GM23338 (cell line): ENCODE measurements around the gene TNNT3. TPM values are rescaled to one million over a fixed set of nuclear protein-coding genes. Genes with fewer than 3 reads are reported as not detected.

Source experiments
- ATAC-seq: fragments of 200-7000 bp; cut with Tn5 transposase; 3 replicates; pipeline ENCODE4 v1.9.1; 2020
- DNase-seq: peaks from one replicate; pipeline ENCODE4 v3.0.0-alpha.2; 2015; ENCODE audit warnings: low spot score
- H2AFZ ChIP-seq: fragments of 200-600 bp; sonication (generic); 2 replicates; pipeline ENCODE4 v1.8.0; 2016; ENCODE audit warnings: antibody characterized with exemption, mild to moderate bottlenecking, moderate library complexity
- H3F3A ChIP-seq: fragments of 200-600 bp; sonication (generic); replicated peaks from 2 replicates; pipeline ENCODE4 v1.8.0; 2017; ENCODE audit warnings: antibody characterized with exemption, mixed run types, low read depth
- H3K27ac ChIP-seq: fragments of 200-600 bp; sonication (generic); 2 replicates; pipeline ENCODE4 v1.6.1; 2016; ENCODE audit warnings: low read depth
- H3K27me3 ChIP-seq: fragments of 200-600 bp; sonication (generic); 2 replicates; pipeline ENCODE4 v1.8.0; 2016; ENCODE audit warnings: mild to moderate bottlenecking, mixed run types, moderate library complexity; ENCODE audit not compliant: insufficient read depth
- H3K36me3 ChIP-seq: fragments of 200-600 bp; sonication (generic); 2 replicates; pipeline ENCODE4 v1.8.0; 2016; ENCODE audit warnings: mild to moderate bottlenecking; ENCODE audit not compliant: insufficient read depth
- H3K4me1 ChIP-seq: fragments of 200-600 bp; sonication (generic); 2 replicates; pipeline ENCODE4 v1.8.0; 2016; ENCODE audit warnings: mild to moderate bottlenecking, moderate library complexity; ENCODE audit not compliant: insufficient read depth
- H3K4me2 ChIP-seq: fragments of 200-600 bp; sonication (generic); 2 replicates; pipeline ENCODE4 v1.7.1; 2017; ENCODE audit warnings: mixed run types
- H3K4me3 ChIP-seq: fragments of 200-600 bp; sonication (generic); 2 replicates; pipeline ENCODE4 v1.6.1; 2016; ENCODE audit warnings: mixed run types
- H3K79me2 ChIP-seq: fragments of 200-600 bp; sonication (generic); replicated peaks from 2 replicates; pipeline ENCODE4 v1.8.0; 2017; ENCODE audit warnings: mild to moderate bottlenecking; ENCODE audit not compliant: insufficient read depth
- H3K9me2 ChIP-seq: fragments of 200-600 bp; sonication (generic); 2 replicates; pipeline ENCODE4 v1.8.0; 2017; ENCODE audit not compliant: insufficient read depth
- H4K20me1 ChIP-seq: fragments of 200-600 bp; sonication (generic); replicated peaks from 2 replicates; pipeline ENCODE4 v1.8.0; 2017; ENCODE audit warnings: mild to moderate bottlenecking; ENCODE audit not compliant: insufficient read depth
- H3K27ac Mint-ChIP-seq: 2 replicates; pipeline ENCODE4 v1.8.0; 2020; ENCODE audit warnings: inconsistent platforms, mild to moderate bottlenecking, moderate library complexity, mixed read lengths
- H3K27me3 Mint-ChIP-seq: 3 replicates; pipeline ENCODE4 v1.8.0; 2022; ENCODE audit warnings: low read depth, mild to moderate bottlenecking, moderate library complexity, mixed read lengths, inconsistent platforms; ENCODE audit not compliant: insufficient read depth, poor library complexity
- H3K36me3 Mint-ChIP-seq: 3 replicates; pipeline ENCODE4 v1.8.0; 2021; ENCODE audit warnings: low read depth, mild to moderate bottlenecking, inconsistent platforms, moderate library complexity, mixed read lengths
- H3K4me1 Mint-ChIP-seq: 3 replicates; pipeline ENCODE4 v1.8.0; 2020; ENCODE audit warnings: mild to moderate bottlenecking, inconsistent platforms, mixed read lengths
- H3K4me3 Mint-ChIP-seq: 3 replicates; pipeline ENCODE4 v1.8.0; 2021; ENCODE audit warnings: moderate library complexity, mild to moderate bottlenecking, inconsistent platforms, mixed read lengths
- H3K9me3 Mint-ChIP-seq: 3 replicates; pipeline ENCODE4 v1.8.0; 2020; ENCODE audit warnings: moderate library complexity, mild to moderate bottlenecking, inconsistent platforms, mixed read lengths
- CREB1 ChIP-seq: fragments of 250-450 bp; sonication (Bioruptor Pico); IDR thresholded peaks from 2 replicates; pipeline ENCODE4 v1.5.0; 2020; ENCODE audit warnings: low read depth, mild to moderate bottlenecking, moderate library complexity
- EZH2 ChIP-seq: fragments of 200-600 bp; sonication (generic); IDR thresholded peaks from one replicate; pipeline ENCODE4 v1.8.0; 2017; ENCODE audit warnings: antibody characterized with exemption, mild to moderate bottlenecking, low read depth; ENCODE audit not compliant: unreplicated experiment
- EZH2phosphoT487 ChIP-seq: fragments of 200-600 bp; sonication (generic); IDR thresholded peaks from one replicate; pipeline ENCODE4 v1.8.1; 2018; ENCODE audit warnings: antibody characterized with exemption; ENCODE audit not compliant: unreplicated experiment
- JUNB ChIP-seq: IDR thresholded peaks from one replicate; pipeline ENCODE4 v1.6.1; 2016; ENCODE audit warnings: antibody characterized with exemption; ENCODE audit not compliant: unreplicated experiment
- NANOG ChIP-seq: IDR thresholded peaks from 2 replicates; pipeline ENCODE4 v1.6.1; 2016; ENCODE audit warnings: antibody characterized with exemption, borderline replicate concordance
- POLR2AphosphoS5 ChIP-seq: IDR thresholded peaks from 2 replicates; pipeline ENCODE4 v1.6.1; 2016; ENCODE audit warnings: antibody characterized with exemption, low read depth
- REST ChIP-seq: IDR thresholded peaks from one replicate; pipeline ENCODE4 v1.6.1; 2018; ENCODE audit warnings: antibody characterized with exemption; ENCODE audit not compliant: unreplicated experiment
- STAT1 ChIP-seq: IDR thresholded peaks from one replicate; pipeline ENCODE4 v1.6.1; 2016; ENCODE audit warnings: antibody characterized with exemption; ENCODE audit not compliant: unreplicated experiment
- ZNF114 ChIP-seq: fragments of 250-450 bp; sonication (Bioruptor Pico); IDR thresholded peaks from 2 replicates; pipeline ENCODE4 v1.5.0; 2020; ENCODE audit warnings: mild to moderate bottlenecking, moderate library complexity
- ZNF331 ChIP-seq: fragments of 250-450 bp; sonication (Bioruptor Pico); IDR thresholded peaks from 2 replicates; pipeline ENCODE4 v1.5.0; 2020; ENCODE audit warnings: low read depth, mild to moderate bottlenecking, moderate library complexity
- polyA plus RNA-seq: library from polyadenylated mRNA; unstranded; fragments of >200 nt; fragmentation: Nextera tagmentation; extraction: Ambion mirVana; gene quantifications from 2 replicates; pipeline ENCODE4 v1.2.1, GENCODE V29; 2016
- total RNA-seq: library from RNA; depleted of rRNA; stranded (reverse); fragments of >200 nt; shearing (Covaris generic); gene quantifications from 2 replicates; pipeline ENCODE4 v1.2.3, GENCODE V29; 2014
- TF ChIP-seq, protein P1 (sequence below): IDR thresholded peaks from 2 replicates; pipeline ENCODE4 v1.6.1; 2016; ENCODE audit warnings: antibody characterized with exemption
- TF ChIP-seq, protein P2 (sequence below), 2 experiments: fragments of 200-600 bp in 1 of 2; sonication (generic) in 1 of 2; conservative IDR thresholded peaks; 2 replicates each; pipeline versions ENCODE4 v1.5.1 to v1.6.1; 2016 to 2017; ENCODE audit warnings: antibody characterized with exemption in 2 of 2, low read depth in 2 of 2, mild to moderate bottlenecking in 2 of 2, moderate library complexity in 1 of 2
- TF ChIP-seq, protein P3 (sequence below): fragments of 250-450 bp; sonication (Bioruptor Pico); IDR thresholded peaks from 2 replicates; pipeline ENCODE4 v1.5.0; 2020; ENCODE audit warnings: mild to moderate bottlenecking, moderate library complexity

Gene TNNT3
- total and polyA plus RNA-seq, 2 experiments from 2014 or later: not detected

DNA sequence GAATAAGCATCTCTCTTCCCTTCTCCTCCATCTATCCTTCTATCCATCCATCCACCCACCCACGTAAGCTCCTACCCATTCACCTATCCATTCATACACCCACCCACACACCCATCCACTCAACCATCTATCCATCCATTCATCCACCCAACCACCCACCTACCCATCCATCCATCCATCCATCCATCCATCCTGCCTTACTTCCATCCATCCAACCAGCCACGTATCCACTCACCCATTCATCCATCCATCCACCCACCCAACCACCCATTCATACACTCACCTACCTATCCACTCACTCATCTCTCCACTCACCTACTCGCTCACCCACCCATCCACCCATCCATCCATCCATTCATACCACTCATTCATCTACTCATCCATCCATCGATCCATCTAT lies 13.2 kb downstream of the TNNT3 start:
- no peaks in the 10 kb centered on the region for H3K36me3 Mint-ChIP-seq
- H3K79me2 ChIP-seq: no peaks in the 10 kb centered on the region
- H3K9me2 ChIP-seq: no peaks in the 10 kb centered on the region
- no peaks in the 10 kb centered on the region for H3K4me1 ChIP-seq
- no peaks in the 10 kb centered on the region for H3K36me3 ChIP-seq
- no peaks in the 10 kb centered on the region for H4K20me1 ChIP-seq
- ATAC-seq (no peak), DNase-seq (no peak)
- no peak overlapping the region for H2AFZ ChIP-seq
- no peaks in the 10 kb centered on the region for H3F3A ChIP-seq
- no peak overlapping the region for H3K4me3 ChIP-seq
- no peak overlapping the region for H3K27ac Mint-ChIP-seq
- H3K9me3 Mint-ChIP-seq: no peaks in the 10 kb centered on the region
- H3K4me1 Mint-ChIP-seq: 0 out of 3 replicates have a peak, but pooled peaks cover 5% of the 10 kb centered on the region
- no peak overlapping the region for H3K4me3 Mint-ChIP-seq
- no peak for TF ChIP-seq JUNB
- TF ChIP-seq ZNF114: no peak
- TF ChIP-seq, protein P1, sequence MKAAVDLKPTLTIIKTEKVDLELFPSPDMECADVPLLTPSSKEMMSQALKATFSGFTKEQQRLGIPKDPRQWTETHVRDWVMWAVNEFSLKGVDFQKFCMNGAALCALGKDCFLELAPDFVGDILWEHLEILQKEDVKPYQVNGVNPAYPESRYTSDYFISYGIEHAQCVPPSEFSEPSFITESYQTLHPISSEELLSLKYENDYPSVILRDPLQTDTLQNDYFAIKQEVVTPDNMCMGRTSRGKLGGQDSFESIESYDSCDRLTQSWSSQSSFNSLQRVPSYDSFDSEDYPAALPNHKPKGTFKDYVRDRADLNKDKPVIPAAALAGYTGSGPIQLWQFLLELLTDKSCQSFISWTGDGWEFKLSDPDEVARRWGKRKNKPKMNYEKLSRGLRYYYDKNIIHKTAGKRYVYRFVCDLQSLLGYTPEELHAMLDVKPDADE: no peak
- TF ChIP-seq, protein P2, sequence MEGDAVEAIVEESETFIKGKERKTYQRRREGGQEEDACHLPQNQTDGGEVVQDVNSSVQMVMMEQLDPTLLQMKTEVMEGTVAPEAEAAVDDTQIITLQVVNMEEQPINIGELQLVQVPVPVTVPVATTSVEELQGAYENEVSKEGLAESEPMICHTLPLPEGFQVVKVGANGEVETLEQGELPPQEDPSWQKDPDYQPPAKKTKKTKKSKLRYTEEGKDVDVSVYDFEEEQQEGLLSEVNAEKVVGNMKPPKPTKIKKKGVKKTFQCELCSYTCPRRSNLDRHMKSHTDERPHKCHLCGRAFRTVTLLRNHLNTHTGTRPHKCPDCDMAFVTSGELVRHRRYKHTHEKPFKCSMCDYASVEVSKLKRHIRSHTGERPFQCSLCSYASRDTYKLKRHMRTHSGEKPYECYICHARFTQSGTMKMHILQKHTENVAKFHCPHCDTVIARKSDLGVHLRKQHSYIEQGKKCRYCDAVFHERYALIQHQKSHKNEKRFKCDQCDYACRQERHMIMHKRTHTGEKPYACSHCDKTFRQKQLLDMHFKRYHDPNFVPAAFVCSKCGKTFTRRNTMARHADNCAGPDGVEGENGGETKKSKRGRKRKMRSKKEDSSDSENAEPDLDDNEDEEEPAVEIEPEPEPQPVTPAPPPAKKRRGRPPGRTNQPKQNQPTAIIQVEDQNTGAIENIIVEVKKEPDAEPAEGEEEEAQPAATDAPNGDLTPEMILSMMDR (conservative IDR thresholded peaks at IDR 0.05; ENCODE audit: low read depth in 2 of 2): no peak
- TF ChIP-seq, protein P3, sequence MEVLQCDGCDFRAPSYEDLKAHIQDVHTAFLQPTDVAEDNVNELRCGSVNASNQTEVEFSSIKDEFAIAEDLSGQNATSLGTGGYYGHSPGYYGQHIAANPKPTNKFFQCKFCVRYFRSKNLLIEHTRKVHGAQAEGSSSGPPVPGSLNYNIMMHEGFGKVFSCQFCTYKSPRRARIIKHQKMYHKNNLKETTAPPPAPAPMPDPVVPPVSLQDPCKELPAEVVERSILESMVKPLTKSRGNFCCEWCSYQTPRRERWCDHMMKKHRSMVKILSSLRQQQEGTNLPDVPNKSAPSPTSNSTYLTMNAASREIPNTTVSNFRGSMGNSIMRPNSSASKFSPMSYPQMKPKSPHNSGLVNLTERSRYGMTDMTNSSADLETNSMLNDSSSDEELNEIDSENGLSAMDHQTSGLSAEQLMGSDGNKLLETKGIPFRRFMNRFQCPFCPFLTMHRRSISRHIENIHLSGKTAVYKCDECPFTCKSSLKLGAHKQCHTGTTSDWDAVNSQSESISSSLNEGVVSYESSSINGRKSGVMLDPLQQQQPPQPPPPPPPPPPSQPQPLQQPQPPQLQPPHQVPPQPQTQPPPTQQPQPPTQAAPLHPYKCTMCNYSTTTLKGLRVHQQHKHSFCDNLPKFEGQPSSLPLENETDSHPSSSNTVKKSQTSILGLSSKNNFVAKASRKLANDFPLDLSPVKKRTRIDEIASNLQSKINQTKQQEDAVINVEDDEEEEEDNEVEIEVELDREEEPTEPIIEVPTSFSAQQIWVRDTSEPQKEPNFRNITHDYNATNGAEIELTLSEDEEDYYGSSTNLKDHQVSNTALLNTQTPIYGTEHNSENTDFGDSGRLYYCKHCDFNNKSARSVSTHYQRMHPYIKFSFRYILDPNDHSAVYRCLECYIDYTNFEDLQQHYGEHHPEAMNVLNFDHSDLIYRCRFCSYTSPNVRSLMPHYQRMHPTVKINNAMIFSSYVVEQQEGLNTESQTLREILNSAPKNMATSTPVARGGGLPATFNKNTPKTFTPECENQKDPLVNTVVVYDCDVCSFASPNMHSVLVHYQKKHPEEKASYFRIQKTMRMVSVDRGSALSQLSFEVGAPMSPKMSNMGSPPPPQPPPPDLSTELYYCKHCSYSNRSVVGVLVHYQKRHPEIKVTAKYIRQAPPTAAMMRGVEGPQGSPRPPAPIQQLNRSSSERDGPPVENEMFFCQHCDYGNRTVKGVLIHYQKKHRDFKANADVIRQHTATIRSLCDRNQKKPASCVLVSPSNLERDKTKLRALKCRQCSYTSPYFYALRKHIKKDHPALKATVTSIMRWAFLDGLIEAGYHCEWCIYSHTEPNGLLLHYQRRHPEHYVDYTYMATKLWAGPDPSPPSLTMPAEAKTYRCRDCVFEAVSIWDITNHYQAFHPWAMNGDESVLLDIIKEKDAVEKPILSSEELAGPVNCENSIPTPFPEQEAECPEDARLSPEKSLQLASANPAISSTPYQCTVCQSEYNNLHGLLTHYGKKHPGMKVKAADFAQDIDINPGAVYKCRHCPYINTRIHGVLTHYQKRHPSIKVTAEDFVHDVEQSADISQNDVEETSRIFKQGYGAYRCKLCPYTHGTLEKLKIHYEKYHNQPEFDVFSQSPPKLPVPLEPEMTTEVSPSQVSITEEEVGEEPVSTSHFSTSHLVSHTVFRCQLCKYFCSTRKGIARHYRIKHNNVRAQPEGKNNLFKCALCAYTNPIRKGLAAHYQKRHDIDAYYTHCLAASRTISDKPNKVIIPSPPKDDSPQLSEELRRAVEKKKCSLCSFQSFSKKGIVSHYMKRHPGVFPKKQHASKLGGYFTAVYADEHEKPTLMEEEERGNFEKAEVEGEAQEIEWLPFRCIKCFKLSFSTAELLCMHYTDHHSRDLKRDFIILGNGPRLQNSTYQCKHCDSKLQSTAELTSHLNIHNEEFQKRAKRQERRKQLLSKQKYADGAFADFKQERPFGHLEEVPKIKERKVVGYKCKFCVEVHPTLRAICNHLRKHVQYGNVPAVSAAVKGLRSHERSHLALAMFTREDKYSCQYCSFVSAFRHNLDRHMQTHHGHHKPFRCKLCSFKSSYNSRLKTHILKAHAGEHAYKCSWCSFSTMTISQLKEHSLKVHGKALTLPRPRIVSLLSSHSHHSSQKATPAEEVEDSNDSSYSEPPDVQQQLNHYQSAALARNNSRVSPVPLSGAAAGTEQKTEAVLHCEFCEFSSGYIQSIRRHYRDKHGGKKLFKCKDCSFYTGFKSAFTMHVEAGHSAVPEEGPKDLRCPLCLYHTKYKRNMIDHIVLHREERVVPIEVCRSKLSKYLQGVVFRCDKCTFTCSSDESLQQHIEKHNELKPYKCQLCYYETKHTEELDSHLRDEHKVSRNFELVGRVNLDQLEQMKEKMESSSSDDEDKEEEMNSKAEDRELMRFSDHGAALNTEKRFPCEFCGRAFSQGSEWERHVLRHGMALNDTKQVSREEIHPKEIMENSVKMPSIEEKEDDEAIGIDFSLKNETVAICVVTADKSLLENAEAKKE: no peak
- TF ChIP-seq STAT1: no peak
- no peak for TF ChIP-seq EZH2phosphoT487
- TF ChIP-seq ZNF331 (CRISPR knock-in tag): no peak
- TF ChIP-seq REST: no peak
- no peak for TF ChIP-seq CREB1 (CRISPR knock-in tag)
- no peak for TF ChIP-seq POLR2AphosphoS5
- TF ChIP-seq NANOG: no peak
- no peak for TF ChIP-seq EZH2
- no peaks in the 10 kb centered on the region for H3K27me3 ChIP-seq
- H3K27me3 Mint-ChIP-seq: peaks cover 17% of the 10 kb centered on the region
- H3K27ac ChIP-seq: no peak overlapping the region
- no peak overlapping the region for H3K4me2 ChIP-seq
